H7 (cell line): ENCODE measurements around the gene TDRD7. TPM values are rescaled to one million over a fixed set of nuclear protein-coding genes. Genes with fewer than 3 reads are reported as not detected.
"Not testable (repeated sequence)": the region's sequence is repeated elsewhere in the genome, so short reads cannot be mapped to it uniquely, and the experiment has no call there.

Source experiments
- DNase-seq: peaks from one replicate; pipeline ENCODE4 v3.0.0; 2012
- H3K27me3 ChIP-seq: 2 replicates; pipeline ENCODE4 v1.6.0; 2011; ENCODE audit warnings: mild to moderate bottlenecking, low read length; ENCODE audit not compliant: control insufficient read depth, insufficient read depth
- H3K36me3 ChIP-seq: replicated peaks from 2 replicates; pipeline ENCODE4 v1.5.1; 2011; ENCODE audit warnings: low read length; ENCODE audit not compliant: control insufficient read depth, insufficient read depth
- H3K4me3 ChIP-seq: 2 replicates; pipeline ENCODE4 v1.5.1; 2011; ENCODE audit warnings: low read depth, mild to moderate bottlenecking, control low read depth, low read length, moderate library complexity; ENCODE audit not compliant: insufficient read depth
- total RNA-seq: library from RNA; depleted of rRNA; stranded (reverse); fragments of >200 nt; shearing (Covaris generic); gene quantifications from 2 replicates; pipeline ENCODE4 v1.2.3, GENCODE V29; 2014

TDRD7 gene
- total RNA-seq, 1 experiment from 2014 or later = 7.7 TPM

DNA sequence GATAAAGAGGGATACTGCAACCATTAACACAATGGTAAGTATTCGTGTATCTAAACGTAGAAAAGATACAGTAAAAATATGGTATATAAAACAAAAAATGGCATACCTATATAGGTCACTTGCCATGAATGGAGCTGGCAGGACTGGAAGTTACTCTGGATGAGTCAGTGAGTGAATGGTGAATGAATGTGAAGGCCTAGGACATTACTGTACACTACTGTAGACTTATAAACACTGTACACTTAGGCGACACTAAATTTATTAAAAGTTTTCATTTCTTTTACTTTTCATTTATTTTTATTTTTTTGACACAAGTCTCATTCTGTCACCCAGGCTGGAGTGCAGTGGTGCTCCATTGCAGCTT, 14.1 kb downstream of the TDRD7 start:
- Histone ChIP-seq H3K4me3 (no peak overlapping the region), H3K27me3 (no peaks in the 10 kb centered on the region), H3K36me3 (no peaks in the 10 kb centered on the region)
- no peak for DNase-seq

DNA sequence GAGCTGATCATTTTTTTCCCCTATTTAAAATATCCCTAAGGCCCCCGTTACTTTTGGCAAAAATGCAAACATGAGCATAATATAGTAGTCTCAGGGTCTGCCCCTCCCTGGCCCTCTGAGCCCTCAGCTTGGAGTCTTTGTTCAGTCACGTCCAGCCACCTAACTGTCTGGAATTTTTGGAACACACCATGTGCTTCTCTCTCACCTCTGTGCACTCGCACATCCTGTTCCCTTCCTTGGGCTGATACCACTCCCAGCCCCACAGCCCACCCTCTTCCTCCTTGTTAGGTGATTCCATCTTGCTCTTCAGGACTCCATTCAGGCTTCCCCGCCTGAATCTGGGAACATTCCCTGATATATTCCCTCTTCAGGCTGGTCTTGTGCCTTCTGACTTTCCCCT, 16.0 kb downstream of the TDRD7 start:
- Histone ChIP-seq H3K36me3 (no peaks in the 10 kb centered on the region), H3K27me3 (no peaks in the 10 kb centered on the region), H3K4me3 (no peak overlapping the region)
- DNase-seq = no peak

DNA sequence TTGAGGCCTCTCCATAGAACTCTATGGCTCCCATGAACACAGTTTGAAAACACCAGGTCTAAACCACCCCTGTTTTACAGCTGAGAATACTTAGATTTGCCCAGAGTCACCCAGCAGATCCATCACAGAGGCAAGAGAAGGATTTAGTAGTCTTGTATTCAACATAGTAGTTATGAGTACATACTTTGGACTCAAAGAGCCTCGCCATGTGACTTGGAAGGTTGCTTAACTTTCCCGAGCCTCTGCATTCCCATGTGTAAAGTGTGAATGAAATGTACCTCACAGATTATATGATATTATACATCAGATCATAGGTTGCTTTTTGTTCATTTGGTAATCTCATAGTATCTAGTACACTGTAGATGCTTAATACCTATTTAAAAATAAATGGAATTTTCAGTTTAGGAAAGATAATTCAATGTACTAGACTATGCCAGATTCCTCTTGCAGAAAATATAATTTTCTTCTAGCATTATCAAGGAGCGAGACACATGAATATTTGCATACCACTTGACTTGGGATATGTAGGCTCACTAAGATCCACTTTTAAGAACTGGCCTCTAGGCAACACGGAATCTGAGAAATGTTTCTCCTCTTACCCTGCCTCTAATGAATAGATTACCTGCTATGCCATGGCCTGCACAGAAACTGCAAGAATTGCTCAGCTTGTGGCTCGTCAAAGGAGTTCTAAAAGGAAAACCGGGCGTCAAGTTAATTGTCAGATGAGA, 18.6 kb downstream of the TDRD7 start:
- Histone ChIP-seq H3K4me3 (no peak overlapping the region), H3K27me3 (no peaks in the 10 kb centered on the region), H3K36me3 (no peaks in the 10 kb centered on the region)
- DNase-seq = no peak

DNA sequence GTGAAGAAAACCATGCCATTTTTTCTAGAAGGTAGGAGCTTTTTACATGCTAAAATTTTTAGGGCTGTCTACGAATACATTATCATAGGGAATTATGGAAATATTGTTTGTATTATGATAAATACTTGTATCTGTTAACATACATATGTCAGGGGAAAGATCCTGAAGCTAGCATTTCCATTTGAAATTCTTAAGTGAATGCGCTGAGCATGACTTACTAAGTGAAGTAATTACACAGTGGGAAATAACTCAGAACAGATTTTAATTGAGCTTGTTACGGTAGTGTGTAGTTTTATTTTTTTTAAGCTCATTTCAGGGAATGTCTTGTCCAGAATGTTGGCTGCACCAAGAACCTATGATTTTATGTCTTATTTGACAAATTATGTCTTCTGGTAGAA, 19.1 kb downstream of the TDRD7 start:
- H3K27me3 ChIP-seq = no peaks in the 10 kb centered on the region
- H3K4me3 ChIP-seq = no peak overlapping the region
- H3K36me3 ChIP-seq = no peaks in the 10 kb centered on the region
- no peak for DNase-seq

DNA sequence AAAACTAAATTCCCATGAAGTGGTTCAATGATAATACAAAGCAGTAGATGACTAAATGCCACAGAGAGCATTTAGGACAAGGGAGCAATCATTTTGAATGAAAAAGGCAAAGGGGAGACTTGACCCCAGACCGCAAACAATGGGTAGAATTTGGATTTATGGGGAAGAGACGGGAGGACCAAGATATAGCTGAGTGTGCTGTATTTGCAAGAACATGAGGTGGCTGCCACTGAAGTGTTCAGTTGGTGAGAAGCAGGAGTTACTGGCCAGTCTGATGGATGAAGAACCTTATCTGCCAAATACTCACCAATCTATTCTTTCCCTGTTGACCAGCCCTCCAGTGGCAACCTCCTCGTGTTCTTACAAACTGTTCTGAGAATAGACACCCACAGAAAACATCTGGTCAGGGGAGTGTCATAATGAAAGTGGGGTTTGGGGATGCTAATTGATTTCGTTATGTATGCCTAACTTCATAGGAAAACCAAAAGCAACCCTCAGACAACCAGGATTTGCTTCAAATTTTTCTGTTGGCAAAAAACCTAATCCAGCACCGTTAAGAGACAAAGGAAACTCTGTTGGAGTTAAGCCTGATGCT, 19.8 kb downstream of the TDRD7 start:
- Histone ChIP-seq H3K36me3 (no peaks in the 10 kb centered on the region), H3K27me3 (no peaks in the 10 kb centered on the region), H3K4me3 (no peak overlapping the region)
- no peak for DNase-seq

DNA sequence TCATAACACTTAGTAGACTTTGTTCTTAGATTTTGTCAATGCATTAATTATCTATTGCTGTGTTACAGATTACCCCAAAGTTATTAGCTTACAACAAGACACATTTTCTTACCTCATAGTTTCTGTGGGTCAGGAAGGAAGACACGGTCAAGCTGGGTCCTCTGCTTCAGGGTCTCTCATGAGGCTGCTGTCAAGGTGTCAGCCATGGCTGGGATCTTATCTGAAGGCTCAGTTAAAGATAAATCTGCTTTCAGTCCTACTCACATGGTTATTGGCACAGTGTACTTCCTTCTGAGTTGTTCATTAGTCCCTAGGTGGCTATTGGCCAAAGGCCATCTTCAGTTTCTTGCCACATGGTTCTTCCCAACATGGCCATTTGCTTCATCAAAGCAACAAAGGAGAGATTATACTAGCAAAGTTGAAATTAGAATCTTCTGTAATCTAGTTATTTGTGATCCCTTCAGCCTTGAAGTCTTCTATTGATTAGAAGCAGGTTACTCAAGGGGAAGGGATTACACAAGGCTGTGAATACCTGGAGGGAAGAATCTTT, 25.2 kb downstream of the TDRD7 start:
- H3K27me3 ChIP-seq = no peaks in the 10 kb centered on the region
- DNase-seq = no peak
- no peak overlapping the region for H3K4me3 ChIP-seq
- no peaks in the 10 kb centered on the region for H3K36me3 ChIP-seq

DNA sequence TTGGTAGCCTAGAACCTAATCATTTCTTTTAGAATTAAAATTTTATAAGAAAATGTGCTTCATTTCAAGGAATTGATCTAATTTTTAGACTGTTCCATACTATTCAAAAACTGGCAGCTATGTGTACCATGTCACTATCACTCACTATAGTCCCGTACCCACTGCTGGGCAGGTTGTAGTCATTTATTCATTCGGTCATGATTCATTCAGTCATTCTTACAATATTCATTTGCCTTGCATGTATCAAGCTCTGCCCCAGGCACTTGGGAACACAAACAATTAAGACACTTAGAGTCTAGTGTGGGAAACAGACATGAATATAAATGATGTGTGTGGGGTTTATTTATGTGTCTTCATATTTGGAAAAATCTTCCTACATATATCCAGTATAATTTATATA, 26.4 kb downstream of the TDRD7 start:
- no peaks in the 10 kb centered on the region for H3K36me3 ChIP-seq
- no peaks in the 10 kb centered on the region for H3K27me3 ChIP-seq
- DNase-seq = no peak
- no peak overlapping the region for H3K4me3 ChIP-seq

DNA sequence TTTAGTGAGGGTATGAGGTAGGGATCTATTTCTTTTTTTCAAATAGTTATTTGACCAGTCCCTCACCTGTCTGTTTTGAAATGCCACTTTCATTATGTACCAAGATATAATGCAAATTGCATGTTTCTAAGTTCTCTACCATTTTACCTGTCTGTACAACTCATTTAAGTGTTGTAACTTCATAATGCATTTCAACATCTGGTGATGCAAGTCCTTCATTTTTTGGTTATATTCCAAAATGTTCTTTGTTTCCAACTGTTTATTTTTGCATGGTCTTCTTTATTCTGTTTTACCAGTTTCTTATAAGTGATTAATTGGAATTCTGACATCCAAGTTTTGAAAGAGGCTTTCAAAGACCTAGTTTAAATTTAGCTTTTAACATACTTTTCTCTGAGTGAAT, 26.8 kb downstream of the TDRD7 start:
- Histone ChIP-seq H3K36me3 (no peaks in the 10 kb centered on the region), H3K4me3 (no peak overlapping the region), H3K27me3 (no peaks in the 10 kb centered on the region)
- DNase-seq = no peak

DNA sequence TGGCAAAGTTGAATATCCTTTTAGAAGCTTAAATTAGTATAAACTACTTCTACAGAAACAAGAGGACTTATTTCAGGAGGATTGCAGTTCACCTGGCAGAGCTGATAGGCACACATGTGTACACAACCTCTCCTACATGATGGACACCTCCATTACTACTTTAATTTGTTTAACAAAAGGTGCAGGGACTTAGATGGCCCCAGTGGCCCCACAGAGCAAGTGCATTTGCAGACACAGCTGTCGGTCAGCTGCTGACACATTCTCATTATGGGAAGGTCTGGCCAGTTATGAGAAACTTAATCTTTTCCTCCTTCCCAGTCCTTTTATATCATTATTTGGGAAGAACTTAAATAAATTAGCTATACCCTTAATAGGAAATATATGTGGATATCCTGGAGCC, 28.3 kb downstream of the TDRD7 start:
- Histone ChIP-seq H3K27me3 (no peaks in the 10 kb centered on the region), H3K36me3 (no peaks in the 10 kb centered on the region), H3K4me3 (no peak overlapping the region)
- DNase-seq = no peak

DNA sequence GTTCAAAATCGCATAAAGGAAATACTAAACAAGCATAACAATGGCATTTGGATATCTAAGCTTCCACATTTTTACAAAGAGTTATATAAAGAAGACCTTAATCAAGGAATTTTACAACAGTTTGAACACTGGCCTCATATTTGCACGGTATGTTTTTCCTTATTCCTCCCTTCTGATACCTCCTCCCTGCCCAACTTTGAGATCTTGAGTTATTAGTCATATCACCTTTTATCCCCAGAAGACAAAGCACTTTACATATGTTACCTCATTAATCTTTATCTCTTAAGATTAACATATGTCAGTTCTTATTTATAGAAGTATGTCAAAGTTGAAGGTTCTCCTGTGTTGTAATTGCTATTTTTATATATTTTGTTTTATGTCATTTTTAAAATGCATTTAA, 29.8 kb downstream of the TDRD7 start:
- H3K36me3 ChIP-seq = no peaks in the 10 kb centered on the region
- H3K4me3 ChIP-seq = no peak overlapping the region
- no peak for DNase-seq
- H3K27me3 ChIP-seq = no peaks in the 10 kb centered on the region

DNA sequence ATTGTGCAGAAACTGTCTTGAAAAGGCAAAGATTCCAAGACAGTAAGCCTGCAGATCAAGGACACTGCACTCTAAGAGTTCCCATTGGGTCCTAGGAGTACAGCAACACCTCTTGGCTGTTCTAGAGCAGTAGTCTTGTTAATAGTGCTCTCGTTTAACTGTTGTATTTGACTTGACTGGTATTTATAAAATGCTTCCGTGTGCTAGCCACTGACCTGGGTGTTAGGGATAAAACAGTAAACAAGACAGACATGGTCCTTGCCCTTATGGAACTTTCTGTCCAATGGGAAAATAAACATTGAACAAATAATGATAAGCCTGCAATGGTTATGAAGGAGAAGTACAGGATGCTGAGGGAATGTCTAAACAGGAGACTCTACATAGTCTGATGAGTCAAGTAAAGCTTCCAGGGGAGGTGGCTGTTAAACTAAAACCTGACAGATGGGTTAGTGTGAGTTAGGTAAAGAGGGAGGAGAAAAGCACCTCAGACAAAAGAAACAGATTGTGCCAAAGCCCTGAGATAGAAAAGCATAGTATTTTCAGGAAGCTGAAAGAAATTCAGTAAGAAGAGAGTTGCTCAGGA, 33.3 kb downstream of the TDRD7 start:
- DNase-seq = no peak
- Histone ChIP-seq H3K36me3 (no peaks in the 10 kb centered on the region), H3K27me3 (no peaks in the 10 kb centered on the region), H3K4me3 (no peak overlapping the region)

DNA sequence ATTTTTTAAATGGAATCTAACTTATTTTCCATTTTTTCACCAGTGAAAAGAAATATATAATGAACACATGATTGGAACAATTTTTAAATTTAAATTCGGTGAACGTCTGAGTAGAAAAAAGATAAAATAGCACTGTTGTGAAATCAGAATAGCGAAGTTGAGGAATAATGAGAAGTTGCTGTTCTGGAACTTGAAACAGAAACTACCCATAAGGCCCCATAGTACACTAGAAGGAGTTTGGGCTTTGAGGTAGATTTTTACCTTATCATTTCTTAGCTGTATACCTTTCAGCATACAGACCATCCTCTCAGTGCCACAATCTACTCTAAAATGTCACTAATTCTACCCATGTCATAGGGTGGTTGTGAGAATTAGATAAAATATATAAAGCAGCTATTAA, 35.1 kb downstream of the TDRD7 start:
- no peak overlapping the region for H3K4me3 ChIP-seq
- no peak for DNase-seq
- H3K27me3 ChIP-seq = no peaks in the 10 kb centered on the region
- H3K36me3 ChIP-seq = no peaks in the 10 kb centered on the region

DNA sequence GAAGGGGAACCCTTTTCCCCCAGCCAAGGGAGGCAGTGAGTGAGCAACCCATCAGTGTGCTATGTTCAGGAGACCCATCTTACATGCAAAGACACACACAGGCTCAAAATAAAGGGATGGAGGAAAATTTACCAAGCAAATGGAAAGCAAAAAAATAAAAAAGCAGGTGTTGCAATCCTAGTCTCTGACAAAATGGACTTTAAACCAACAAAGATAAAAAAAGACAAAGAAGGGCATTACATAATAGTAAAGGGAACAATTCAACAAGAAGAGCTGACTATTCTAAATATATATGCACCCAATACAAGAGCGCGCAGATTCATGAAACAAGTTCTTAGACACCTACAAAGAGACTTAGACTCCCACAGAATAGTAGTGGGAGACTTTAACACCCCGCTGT, 41.7 kb downstream of the TDRD7 start:
- H3K27me3 ChIP-seq, DNase-seq, H3K36me3 ChIP-seq, H3K4me3 ChIP-seq: not testable (repeated sequence)

DNA sequence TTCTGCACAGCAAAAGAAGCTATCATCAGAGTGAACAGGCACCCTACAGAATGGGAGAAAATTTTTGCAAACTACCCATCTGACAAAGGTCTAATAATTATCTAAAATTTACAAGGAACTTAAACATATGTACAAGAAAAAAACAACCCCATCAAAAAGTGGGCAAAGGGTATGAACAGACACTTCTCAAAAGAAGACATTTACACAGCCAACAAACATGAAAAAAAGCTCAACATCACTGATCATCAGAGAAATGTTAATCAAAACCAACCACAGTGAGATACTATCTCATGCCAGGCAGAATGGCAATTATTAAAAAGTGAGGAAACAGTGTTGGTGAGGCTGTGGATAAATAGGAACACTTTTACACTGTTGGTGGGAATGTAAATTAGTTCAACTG, 44.9 kb downstream of the TDRD7 start:
- H3K4me3 ChIP-seq, H3K36me3 ChIP-seq, DNase-seq, H3K27me3 ChIP-seq: not testable (repeated sequence)

DNA sequence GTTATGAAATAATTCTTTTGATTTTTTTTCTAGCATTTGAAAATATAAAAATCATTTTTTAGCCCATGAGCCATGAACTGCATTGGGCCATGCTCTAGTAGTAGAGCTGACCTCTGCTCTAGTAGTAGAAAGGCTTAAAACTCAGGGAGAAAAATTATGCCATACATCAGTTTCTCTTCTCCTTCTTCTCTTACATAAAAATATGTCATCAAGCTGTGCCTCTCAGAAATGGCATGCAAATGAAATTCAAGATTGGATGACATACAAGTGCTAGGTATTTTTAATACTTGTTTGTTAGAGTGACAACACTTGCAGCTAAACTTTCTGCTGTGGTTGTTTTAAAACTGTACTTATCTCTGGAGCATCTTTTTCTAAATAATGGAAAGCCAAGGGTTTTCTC, 47.4 kb downstream of the TDRD7 start:
- no peaks in the 10 kb centered on the region for H3K36me3 ChIP-seq
- no peak for DNase-seq
- H3K27me3 ChIP-seq = no peaks in the 10 kb centered on the region
- no peak overlapping the region for H3K4me3 ChIP-seq
